Measurements from ENCODE around the gene TEX35. TPM values are rescaled to one million over a fixed set of nuclear protein-coding genes. Genes with fewer than 3 reads are reported as not detected.

The TEX35 gene
- total RNA-seq, 6 experiments from 2014 or later: 0.10 TPM; not detected in 5

DNA sequence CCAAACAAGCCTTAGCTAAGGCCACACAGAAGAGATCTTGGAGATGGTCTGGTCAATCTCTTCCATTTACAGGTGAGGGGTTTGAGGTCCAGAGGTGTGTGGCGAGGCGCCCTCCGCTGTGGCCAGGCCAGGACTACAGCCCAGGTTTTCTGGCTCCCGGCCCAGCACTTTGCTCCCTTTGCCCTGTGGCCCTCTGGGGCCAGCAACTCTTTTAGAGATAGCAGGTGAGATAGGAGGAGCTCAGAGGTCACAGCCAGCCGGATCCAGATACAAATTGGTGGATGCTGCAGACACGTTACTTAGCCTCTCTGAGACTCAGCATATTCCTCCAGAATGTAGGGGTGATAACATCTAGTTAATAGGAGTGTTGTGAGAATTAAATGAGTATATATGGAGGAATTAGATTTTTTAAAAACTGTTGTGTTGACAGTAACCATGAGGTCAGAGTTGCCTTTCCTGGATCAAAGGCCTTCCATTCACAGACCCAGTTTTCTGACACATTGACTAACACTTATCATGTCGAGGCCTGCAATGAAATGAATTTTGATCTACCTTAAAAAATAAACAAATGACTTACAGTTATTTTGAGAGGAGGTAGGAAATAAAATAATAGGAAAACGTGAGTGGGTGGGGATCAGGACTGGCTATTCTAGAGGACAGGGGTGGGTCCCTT is 16.6 kb downstream of the TEX35 start:
- H3K36me3 Mint-ChIP-seq (ENCODE audit: low read depth): no peaks in the 10 kb centered on the region
- H3K4me1 Mint-ChIP-seq (ENCODE audit: low read depth): peaks cover 28% of the 10 kb centered on the region
- no peak for DNase-seq
- H3K4me3 Mint-ChIP-seq: no peak overlapping the region
- H3K27ac Mint-ChIP-seq: no peak overlapping the region
- H3K9me3 Mint-ChIP-seq: no peaks in the 10 kb centered on the region
- H3K27me3 Mint-ChIP-seq (ENCODE audit: insufficient read depth): peaks cover 2% of the 10 kb centered on the region
- TF ChIP-seq, protein P1, sequence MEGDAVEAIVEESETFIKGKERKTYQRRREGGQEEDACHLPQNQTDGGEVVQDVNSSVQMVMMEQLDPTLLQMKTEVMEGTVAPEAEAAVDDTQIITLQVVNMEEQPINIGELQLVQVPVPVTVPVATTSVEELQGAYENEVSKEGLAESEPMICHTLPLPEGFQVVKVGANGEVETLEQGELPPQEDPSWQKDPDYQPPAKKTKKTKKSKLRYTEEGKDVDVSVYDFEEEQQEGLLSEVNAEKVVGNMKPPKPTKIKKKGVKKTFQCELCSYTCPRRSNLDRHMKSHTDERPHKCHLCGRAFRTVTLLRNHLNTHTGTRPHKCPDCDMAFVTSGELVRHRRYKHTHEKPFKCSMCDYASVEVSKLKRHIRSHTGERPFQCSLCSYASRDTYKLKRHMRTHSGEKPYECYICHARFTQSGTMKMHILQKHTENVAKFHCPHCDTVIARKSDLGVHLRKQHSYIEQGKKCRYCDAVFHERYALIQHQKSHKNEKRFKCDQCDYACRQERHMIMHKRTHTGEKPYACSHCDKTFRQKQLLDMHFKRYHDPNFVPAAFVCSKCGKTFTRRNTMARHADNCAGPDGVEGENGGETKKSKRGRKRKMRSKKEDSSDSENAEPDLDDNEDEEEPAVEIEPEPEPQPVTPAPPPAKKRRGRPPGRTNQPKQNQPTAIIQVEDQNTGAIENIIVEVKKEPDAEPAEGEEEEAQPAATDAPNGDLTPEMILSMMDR (IDR thresholded peaks at IDR 0.05): no peak

DNA sequence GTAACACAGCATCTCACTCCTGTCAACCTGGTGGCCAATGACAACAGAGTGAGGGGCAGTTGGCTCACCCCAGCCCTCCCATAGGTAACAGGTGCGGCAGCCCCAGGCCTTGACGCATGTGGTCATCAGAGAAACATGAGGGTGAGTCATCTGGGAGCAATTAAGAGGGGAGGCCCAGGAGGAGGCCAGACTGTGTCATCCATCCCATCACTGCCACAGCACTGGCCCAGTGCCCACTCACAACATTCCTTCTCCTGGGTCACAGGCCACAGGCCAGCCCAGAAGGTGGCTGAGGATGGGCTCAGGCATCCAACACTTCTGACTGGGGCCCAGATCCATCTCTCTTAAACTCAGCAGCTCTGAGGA is 17.1 kb downstream of the TEX35 start:
- peak; percentile 77 for DNase-seq
- Mint-ChIP-seq H3K27ac (peak overlapping the region; percentile 50), H3K4me1 (ENCODE audit: low read depth) (peaks cover 28% of the 10 kb centered on the region), H3K27me3 (ENCODE audit: insufficient read depth) (peaks cover 2% of the 10 kb centered on the region), H3K36me3 (ENCODE audit: low read depth) (no peaks in the 10 kb centered on the region), H3K9me3 (no peaks in the 10 kb centered on the region), H3K4me3 (0 out of 2 replicates have a peak overlapping the region, but pooled peaks have one; percentile 17)
- TF ChIP-seq, protein P1 (IDR thresholded peaks at IDR 0.05): no peak

DNA sequence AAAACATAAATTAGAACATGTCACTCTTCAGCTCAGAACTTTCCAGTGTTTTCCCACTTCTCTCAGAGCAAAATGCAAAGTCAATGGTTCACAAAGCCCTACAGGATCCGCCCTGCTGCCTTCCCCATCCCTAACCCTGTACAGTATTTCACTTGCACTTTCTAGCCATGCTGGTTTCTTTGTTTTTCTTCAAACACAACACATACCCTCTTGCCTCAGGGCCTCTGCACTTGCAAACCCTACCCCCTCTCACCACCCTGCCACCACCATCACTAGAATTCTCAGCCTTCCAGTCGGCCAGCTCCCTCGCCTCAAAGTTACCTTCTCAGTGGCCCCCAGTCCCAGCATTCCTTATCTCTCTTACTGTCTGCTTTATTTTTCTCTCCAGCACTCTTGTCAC is 17.6 kb downstream of the TEX35 start:
- Mint-ChIP-seq H3K4me3 (peak overlapping the region; percentile 17; the same call in 1 of the 2 replicates), H3K9me3 (no peaks in the 10 kb centered on the region), H3K4me1 (ENCODE audit: low read depth) (peaks cover 28% of the 10 kb centered on the region), H3K36me3 (ENCODE audit: low read depth) (no peaks in the 10 kb centered on the region), H3K27ac (peak overlapping the region; percentile 50), H3K27me3 (ENCODE audit: insufficient read depth) (peaks cover 2% of the 10 kb centered on the region)
- DNase-seq: peak; percentile 21
- TF ChIP-seq, protein P1 (IDR thresholded peaks at IDR 0.05): no peak

DNA sequence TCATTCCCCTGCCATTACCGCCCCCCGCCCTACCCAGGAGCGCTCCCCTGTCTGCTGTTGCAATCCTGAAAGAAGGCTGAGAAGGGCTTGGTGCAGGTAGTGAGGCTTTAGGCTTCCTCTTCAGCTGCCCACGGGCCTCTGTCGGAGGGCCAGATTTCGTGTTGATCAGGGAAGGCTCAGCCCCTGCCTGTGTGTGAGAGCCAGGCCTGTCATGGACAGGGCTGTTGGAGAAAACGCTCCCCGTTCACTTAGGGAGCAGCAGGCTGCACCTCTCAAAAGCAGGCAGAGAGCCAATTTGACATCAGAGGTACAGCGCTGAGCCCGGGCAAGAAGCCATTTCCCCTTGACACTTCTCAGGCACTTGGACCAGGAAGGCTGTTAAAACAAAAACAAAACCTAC is 19.0 kb downstream of the TEX35 start:
- peaks cover 2% of the 10 kb centered on the region for H3K27me3 Mint-ChIP-seq (ENCODE audit: insufficient read depth)
- H3K4me3 Mint-ChIP-seq: no peak overlapping the region
- H3K4me1 Mint-ChIP-seq (ENCODE audit: low read depth): peaks cover 41% of the 10 kb centered on the region
- TF ChIP-seq, protein P1 (IDR thresholded peaks at IDR 0.05): no peak
- H3K27ac Mint-ChIP-seq: no peak overlapping the region
- no peaks in the 10 kb centered on the region for H3K9me3 Mint-ChIP-seq
- no peaks in the 10 kb centered on the region for H3K36me3 Mint-ChIP-seq (ENCODE audit: low read depth)
- DNase-seq: no peak

DNA sequence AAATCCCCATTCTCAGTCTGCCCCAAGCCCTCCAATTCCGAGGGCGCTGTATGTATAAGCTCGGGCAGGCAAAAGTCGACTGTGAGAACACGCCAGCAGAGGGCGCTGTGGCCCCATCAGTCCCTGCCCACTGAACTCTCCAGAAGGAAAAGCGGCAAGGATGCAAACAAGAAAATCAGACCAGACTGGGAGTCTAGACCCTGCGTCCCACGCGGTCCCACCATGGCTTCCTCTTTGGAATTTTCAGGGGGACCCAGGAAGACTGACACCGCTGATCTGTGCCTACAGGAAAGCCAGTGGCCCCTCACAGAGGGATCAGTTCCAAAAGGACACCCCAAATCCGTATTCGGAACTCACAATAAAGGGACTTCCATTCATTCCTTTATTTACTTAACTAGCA is 19.5 kb downstream of the TEX35 start:
- DNase-seq: peak; percentile 54
- Mint-ChIP-seq H3K36me3 (ENCODE audit: low read depth) (no peaks in the 10 kb centered on the region), H3K4me3 (no peak overlapping the region)

More for the DNA sequence above, 19.5 kb downstream of the TEX35 start:
- peaks cover 2% of the 10 kb centered on the region for H3K27me3 Mint-ChIP-seq (ENCODE audit: insufficient read depth)
- H3K9me3 Mint-ChIP-seq: no peaks in the 10 kb centered on the region
- H3K27ac Mint-ChIP-seq: no peak overlapping the region
- TF ChIP-seq, protein P1 (IDR thresholded peaks at IDR 0.05): peak; percentile 98
- H3K4me1 Mint-ChIP-seq (ENCODE audit: low read depth): peaks cover 46% of the 10 kb centered on the region

Measured in HFFc6 (cell line).